GM12878 (cell line): ENCODE results near the gene PRSS8. TPM values are rescaled to one million over a fixed set of nuclear protein-coding genes. Genes with fewer than 3 reads are reported as not detected.
A peak's percentile ranks its signal among the peaks of the same experiment; 100 is the strongest.

Source experiments
- ATAC-seq: fragments of 200-7000 bp; cut with Tn5 transposase; 3 replicates; pipeline ENCODE4 v1.9.1; 2020; ENCODE audit warnings: mild to moderate bottlenecking, moderate library complexity
- BruUV-seq: library from RNA; stranded (reverse); fragments of 400-500 nt; replicated peaks from 2 replicates; lab custom pipeline; 2021; lab: Mats Ljungman, UMichigan
- CTCF ChIA-PET: fragments of 300-600 bp; sonication (Branson Sonifier 250); formaldehyde crosslinking; extraction: SDS; loops from one replicate; lab custom pipeline; 2021; ENCODE audit warnings: inconsistent platforms; lab: Yijun Ruan, JAX
- POLR2A ChIA-PET: fragments of 350-600 bp; formaldehyde crosslinking; extraction: SDS; loops from one replicate; lab custom pipeline; 2021; ENCODE audit warnings: inconsistent platforms; lab: Charles Lee
- RAD21 ChIA-PET: fragments of 300-600 bp; sonication (Branson Sonifier 250); formaldehyde crosslinking; loops from one replicate; lab custom pipeline; 2023; ENCODE audit warnings: antibody characterized with exemption; ENCODE audit not compliant: unreplicated experiment; lab: Charles Lee
- SMC1A ChIA-PET: fragments of 300-600 bp; sonication (Branson Sonifier 250); formaldehyde crosslinking; loops from one replicate; lab custom pipeline; 2023; ENCODE audit not compliant: unreplicated experiment, uncharacterized antibody; lab: Charles Lee
- DNase-seq: peaks from one replicate; pipeline ENCODE4 v3.0.0-alpha.2; 2011; ENCODE audit warnings: low read depth, low spot score
- FAIRE-seq: peaks from 3 replicates; lab custom pipeline; 2011; peaks lifted over from hg19 to GRCh38; lab: Jason Lieb, UNC
- H2AFZ ChIP-seq: 2 replicates; pipeline ENCODE4 v1.6.0; 2011; ENCODE audit warnings: low read depth, low read length, control low read depth; ENCODE audit not compliant: control insufficient read depth
- H3K27ac ChIP-seq: 2 replicates; pipeline ENCODE4 v1.5.1; 2011; ENCODE audit warnings: control low read depth; ENCODE audit not compliant: control insufficient read depth, insufficient read depth
- H3K27me3 ChIP-seq, 2 experiments: replicated peaks in 1 of 2; 2 replicates each; pipeline versions ENCODE4 v1.6.0 to v1.6.1; 2011; ENCODE audit warnings: low read length in 1 of 2; ENCODE audit not compliant: control insufficient read depth in 2 of 2, insufficient read depth in 2 of 2
- H3K36me3 ChIP-seq, 2 experiments: 2 replicates each; pipeline ENCODE4 v1.5.1; 2011; ENCODE audit warnings: low read length in 1 of 2; ENCODE audit not compliant: control insufficient read depth in 2 of 2, insufficient read depth in 2 of 2
- H3K4me1 ChIP-seq: 2 replicates; pipeline ENCODE4 v1.6.1; 2011; ENCODE audit warnings: mild to moderate bottlenecking, low read length, moderate library complexity, mixed read lengths; ENCODE audit not compliant: control insufficient read depth, insufficient read depth
- H3K4me2 ChIP-seq: 2 replicates; pipeline ENCODE4 v1.6.0; 2011; ENCODE audit warnings: control low read depth; ENCODE audit not compliant: control insufficient read depth, insufficient read depth
- H3K4me3 ChIP-seq: fragments of 200-600 bp; sonication (generic); 2 replicates; pipeline ENCODE4 v1.5.1; 2016
- H3K79me2 ChIP-seq: 2 replicates; pipeline ENCODE4 v1.6.0; 2011; ENCODE audit warnings: low read length; ENCODE audit not compliant: control insufficient read depth, insufficient read depth
- H3K9ac ChIP-seq: 2 replicates; pipeline ENCODE4 v1.8.0; 2011; ENCODE audit warnings: low read length, control low read depth, mixed read lengths; ENCODE audit not compliant: control insufficient read depth, insufficient read depth
- H3K9me3 ChIP-seq: replicated peaks from 3 replicates; pipeline ENCODE4 v1.5.1; 2011; ENCODE audit warnings: mild to moderate bottlenecking, low read length; ENCODE audit not compliant: control insufficient read depth, insufficient read depth
- H4K20me1 ChIP-seq: 2 replicates; pipeline ENCODE4 v1.6.0; 2011; ENCODE audit not compliant: control insufficient read depth, insufficient read depth
- IKZF1 ChIP-seq: fragments of 450-650 bp; conservative IDR thresholded peaks from 2 replicates; pipeline ENCODE4 v1.6.1; 2017; ENCODE audit warnings: antibody characterized with exemption, mild to moderate bottlenecking
- KDM1A ChIP-seq: fragments of 200-600 bp; sonication (generic); IDR thresholded peaks from 2 replicates; pipeline ENCODE4 v1.6.1; 2016; ENCODE audit warnings: borderline replicate concordance
- NR2C2 ChIP-seq: IDR thresholded peaks from 2 replicates; pipeline ENCODE4 v1.6.1; 2011; ENCODE audit warnings: borderline replicate concordance, low read depth; ENCODE audit not compliant: control insufficient read depth, insufficient read length
- WGBS: methylation state at CpG from one replicate; pipeline ENCODE4 v1.1.6; 2016; ENCODE audit warnings: low lambda C conversion rate; ENCODE audit not compliant: insufficient replicate concordance, insufficient coverage; ENCODE audit errors: missing lambda C conversion rate; 5-methylcytosine and 5-hydroxymethylcytosine counted together
- in situ Hi-C: fragments of 300-500 bp; cut with MboI; formaldehyde crosslinking; loops from 9 replicates; pipeline ENCODE4 v1.14.3; 2018; ENCODE audit warnings: mixed read lengths
- intact Hi-C: fragments of 100-400 bp; cut with micrococcal nuclease; formaldehyde crosslinking; loops from one replicate; pipeline ENCODE4 v1.14.2; 2022; ENCODE audit not compliant: unreplicated experiment
- polyA plus RNA-seq, 11 experiments: library from polyadenylated mRNA; depleted of rRNA in 4 of 11; unstranded in 6 of 11; stranded (reverse) in 5 of 11; fragments of >200 nt; fragmentation: Nextera tagmentation in 4 of 11; fragmentation: Illumina TruSeq in 1 of 11; extraction: Ambion mirVana in 4 of 11; extraction: Trizol in 1 of 11; gene quantifications; 1 replicate in 1 of 11; 2 replicates in 10 of 11; pipeline versions ENCODE4 v1.2.1 to v1.2.3, GENCODE V29; 2011 to 2016; ENCODE audit warnings: inconsistent platforms in 2 of 11, missing spikeins in 2 of 11, low read depth in 1 of 11
- total RNA-seq, 4 experiments: library from RNA; depleted of rRNA in 3 of 4; stranded (reverse); fragments of >200 nt in 3 of 4; fragmentation: Illumina TruSeq in 1 of 4; extraction: Trizol in 1 of 4; gene quantifications; 2 replicates each; pipeline versions ENCODE4 v1.2.1 to v1.2.3, GENCODE V29; 2013 to 2021

The PRSS8 gene
- total and polyA plus RNA-seq, 10 of the 15 experiments (the other 5 are each of a cell fraction or from before 2014, with no cell fraction given): 0.33 to 0.58 TPM; not detected in 8

DNA sequence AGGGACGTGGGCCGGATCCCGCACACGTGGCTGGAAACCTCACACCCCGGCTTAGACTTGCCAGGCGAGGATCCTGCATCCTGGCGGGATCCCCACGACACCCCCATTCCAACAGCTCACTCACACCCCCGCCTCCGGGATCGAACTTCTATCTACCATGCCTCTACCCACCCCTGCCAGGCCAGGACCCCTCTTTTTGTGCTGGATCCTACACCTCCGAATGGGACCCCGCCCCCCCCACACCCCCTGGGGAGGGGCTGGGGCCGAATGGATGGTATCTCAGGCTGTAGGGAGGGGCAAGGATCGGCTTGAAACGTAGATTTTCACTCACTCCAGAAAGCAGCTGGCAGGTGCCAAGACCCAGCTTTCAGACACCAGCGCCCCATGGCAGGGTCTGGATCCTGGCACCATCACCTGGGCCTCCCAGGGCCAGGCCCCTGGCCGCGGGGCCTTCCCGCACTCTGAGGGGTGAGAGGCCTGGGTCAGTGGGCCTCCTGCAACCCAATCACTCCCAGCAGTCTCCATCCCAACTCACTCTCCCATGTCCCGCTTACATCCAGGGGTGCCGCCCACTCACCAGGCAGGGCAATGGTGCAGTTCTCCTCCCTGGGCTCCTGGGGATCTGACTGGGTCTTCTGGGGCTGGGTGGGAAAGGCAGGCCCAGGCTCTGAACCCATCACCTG lies 7.6 kb upstream of the PRSS8 start:
- Histone ChIP-seq H3K9ac (no peak overlapping the region; the same call in 1 of the 2 replicates), H3K27ac (no peak overlapping the region)

More for the DNA sequence above, 7.6 kb upstream of the PRSS8 start:
- no peak for FAIRE-seq
- H3K79me2 ChIP-seq: no peaks in the 10 kb centered on the region
- no peak for DNase-seq
- WGBS: 82% methylated on average over 21 of the region's 22 CpGs
- H3K36me3 ChIP-seq: no peaks in the 10 kb centered on the region
- peak overlapping the region; percentile 84 for H2AFZ ChIP-seq
- ChIA-PET RAD21 (interaction anchor here (1.3 to 3.3 kb wide), 16 partner anchors 9 to 316 kb away, joined by 3 to 48 read pairs (median 7); partner anchors contain the start of genes ARMC5, FUS, HSD3B7 and ITGAX), POLR2A (interaction anchor here (0.9 to 2.1 kb wide), 7 partner anchors 24 to 190 kb away, joined by 3 to 24 read pairs (median 8); partner anchors contain the start of genes FUS, KAT8, PYCARD and ZNF646), SMC1A (interaction anchor here (1.0 to 2.0 kb wide), 13 partner anchors 14 to 301 kb away, joined by 3 to 12 read pairs (median 5); partner anchors contain the start of genes HSD3B7 and KAT8), CTCF (interaction anchor here (0.7 to 3.1 kb wide), 26 partner anchors 10 to 734 kb away, joined by 3 to 23 read pairs (median 8); partner anchors contain the start of genes FUS, HSD3B7, KAT8 and PYCARD)
- intact Hi-C loops (loop anchor here (2.0 to 5.0 kb wide), 4 partner anchors 36 to 190 kb away; partner anchors contain the start of genes BCKDK, ZNF646 and ZNF668), in situ Hi-C loops (loop anchor here (10.0 kb wide), 1 partner anchor 732 kb away; the partner anchor contains the start of gene ZNF267)
- H3K9me3 ChIP-seq: no peaks in the 10 kb centered on the region
- TF ChIP-seq NR2C2 (no peak), IKZF1 (0 out of 2 replicates have a peak, but pooled peaks have one; percentile 8), KDM1A (no peak)
- H3K4me1 ChIP-seq: peaks cover 9% of the 10 kb centered on the region
- BruUV-seq: no TSS peak
- no peak overlapping the region for H3K4me3 ChIP-seq
- peaks cover 3% of the 10 kb centered on the region; the same call in 1 of the 2 replicates for H4K20me1 ChIP-seq
- H3K4me2 ChIP-seq: peak overlapping the region; percentile 89
- no peak for ATAC-seq
- H3K27me3 ChIP-seq: no peaks in the 10 kb centered on the region
